HG02885 (cell line): ENCODE results near the gene MLYCD.
A peak's percentile ranks its signal among the peaks of the same experiment; 100 is the strongest.

Source experiments
- ATAC-seq: cut with Tn5 transposase; IDR thresholded peaks from one replicate; pipeline ENCODE4 v1.9.1; 2021; ENCODE audit warnings: mild to moderate bottlenecking; ENCODE audit not compliant: unreplicated experiment, poor library complexity

MLYCD gene

DNA sequence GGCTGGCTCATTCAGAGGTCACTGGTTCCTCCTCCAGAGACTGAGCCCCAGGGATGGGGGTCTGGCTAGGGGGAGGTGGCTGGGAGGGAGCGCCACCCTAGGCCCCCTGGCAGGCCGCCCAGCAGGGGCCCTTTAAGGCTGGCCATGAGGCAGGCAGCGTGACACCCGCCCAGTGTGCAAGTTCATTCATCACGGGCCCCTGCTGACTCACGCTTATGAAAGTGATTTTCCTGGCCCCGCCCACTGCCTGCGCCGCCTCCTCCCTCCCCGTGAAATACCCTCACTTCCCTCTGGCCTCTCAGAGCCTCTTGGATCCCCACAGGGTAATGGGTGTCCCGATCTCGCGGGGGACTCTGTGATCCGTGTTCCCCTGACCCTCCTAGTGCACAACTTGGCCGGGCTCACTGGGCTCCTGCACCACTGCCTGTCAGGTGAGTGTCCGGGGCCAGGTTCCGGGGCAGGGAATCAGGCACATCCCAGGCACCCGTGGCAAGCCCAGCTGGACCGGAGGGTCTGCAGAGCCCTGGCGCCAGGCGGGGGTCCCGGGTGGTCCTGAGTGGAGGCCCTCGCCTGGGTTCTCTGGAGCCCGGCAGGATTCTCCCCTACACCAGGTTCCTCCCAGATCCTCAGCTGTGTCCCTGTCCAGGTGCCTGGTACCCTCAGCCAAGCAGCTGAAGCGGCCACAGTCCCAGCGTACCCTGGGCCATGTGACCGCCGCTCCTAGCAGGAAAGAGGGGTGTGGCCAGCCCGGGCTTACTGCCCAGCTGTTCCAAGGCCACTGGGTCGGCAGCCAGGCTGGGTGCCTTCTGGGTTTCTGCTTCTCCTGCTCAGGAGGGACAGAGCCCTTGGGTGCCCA is 54.3 kb downstream of the MLYCD start, which contains the start of gene OSGIN1:
TSS of gene OSGIN1 (plus strand) at position 301 of the 856 bp plus-strand sequence. CDS start 4,432 bp downstream, outside the sequence.
- ATAC-seq = peak; percentile 78

DNA sequence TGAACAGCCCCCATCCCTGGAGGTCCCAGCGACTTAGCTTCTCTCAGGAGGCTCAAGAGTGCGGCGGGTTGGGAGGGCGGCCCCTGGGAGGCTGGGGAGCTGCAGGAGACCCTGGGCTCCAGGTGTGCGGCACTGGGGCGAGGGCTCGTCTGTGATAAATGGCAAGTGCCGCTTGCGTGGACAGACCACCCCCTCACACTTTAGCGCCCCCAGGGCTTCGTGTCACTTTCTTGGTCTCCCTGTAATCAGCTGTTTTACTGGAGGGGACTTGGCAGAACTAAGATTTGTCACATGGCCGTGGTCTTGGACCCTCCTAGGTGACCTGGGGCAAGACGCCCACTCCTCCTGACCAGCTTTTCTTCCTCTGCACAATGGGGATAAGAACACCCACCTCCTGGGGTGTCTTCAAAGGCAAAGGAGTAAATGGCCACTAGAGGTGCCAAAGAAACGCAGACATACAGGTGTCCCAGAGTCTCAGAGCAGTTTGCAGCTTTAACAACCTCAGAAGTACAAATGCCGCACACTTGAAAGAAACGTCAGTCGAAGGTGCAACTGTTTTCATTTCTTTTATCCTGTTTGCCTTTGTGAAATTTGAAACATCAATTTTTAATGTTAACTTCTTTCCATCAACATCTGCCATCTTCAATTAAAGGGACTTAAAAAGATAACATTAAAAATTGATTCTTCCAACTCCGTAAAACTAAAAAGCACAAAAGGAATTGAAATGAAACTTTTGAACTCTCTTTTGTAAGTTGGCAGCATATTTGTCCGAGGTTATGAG is 55.1 kb downstream of the MLYCD start:
- peak; percentile 43 for ATAC-seq

DNA sequence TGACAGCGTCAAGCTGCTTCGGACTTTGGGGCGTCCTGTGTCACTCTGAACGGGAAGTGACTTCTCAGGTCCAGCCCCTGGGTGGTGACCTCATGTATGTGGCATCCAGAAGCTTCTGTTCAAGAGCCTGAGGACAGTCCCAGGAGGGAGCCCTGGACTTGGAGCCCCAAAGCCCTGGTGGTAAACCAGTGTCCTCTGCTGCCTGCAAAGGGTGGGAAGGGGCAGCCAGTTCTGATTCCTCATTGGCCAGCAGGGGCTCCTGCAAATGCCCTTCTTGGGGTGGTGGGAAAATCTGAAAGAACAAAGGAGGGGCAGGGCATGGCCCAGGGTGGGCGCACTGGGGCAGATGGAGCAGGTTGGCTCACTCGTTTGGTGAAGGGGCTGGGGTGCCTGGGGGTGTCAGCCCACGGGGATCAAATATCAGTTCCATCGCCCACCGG is 55.7 kb downstream of the MLYCD start:
- ATAC-seq = no peak

DNA sequence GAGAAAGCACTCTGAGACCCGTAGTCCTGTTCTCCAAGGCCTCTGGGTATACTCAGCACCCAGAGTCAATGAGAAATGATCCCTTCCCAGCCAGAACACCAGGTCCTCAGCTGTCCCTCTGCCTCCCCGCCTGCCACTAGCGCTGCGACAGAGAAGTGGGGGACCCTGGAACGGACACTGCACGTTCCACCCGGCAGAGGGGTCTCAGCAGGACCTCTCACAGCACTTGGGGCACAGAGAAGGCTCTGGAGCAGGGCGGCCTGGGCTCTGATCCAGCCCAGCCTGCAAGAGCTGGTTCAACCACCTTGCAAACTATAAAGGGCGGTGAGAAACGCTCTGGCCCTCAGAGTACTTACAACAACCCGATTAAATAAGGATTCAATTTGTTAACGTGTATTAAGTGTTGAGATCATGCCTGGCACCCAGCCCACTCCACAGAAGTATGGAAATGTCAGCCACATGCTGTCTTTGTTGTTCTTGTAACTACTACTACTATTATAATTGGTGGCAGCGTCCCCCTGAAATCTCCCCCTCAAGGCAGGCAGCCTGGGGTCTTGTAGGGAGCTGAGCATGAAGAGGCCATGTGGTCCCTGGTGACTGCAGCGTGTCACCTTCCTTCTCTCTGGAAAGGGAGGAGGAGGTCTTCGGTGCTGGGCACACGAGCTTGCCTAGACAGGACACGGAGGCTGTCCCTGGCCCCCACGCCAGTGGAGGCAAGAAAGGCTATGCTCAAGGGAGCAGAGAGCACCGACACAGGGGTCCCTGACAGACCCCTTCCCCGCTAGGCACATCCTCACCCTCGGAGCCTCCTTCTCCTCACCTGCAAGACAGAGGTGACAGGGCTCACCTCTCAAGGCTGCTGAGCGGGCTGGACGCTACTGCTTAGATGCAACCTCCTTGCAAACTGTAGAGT is 56.6 kb downstream of the MLYCD start:
- ATAC-seq = no peak

DNA sequence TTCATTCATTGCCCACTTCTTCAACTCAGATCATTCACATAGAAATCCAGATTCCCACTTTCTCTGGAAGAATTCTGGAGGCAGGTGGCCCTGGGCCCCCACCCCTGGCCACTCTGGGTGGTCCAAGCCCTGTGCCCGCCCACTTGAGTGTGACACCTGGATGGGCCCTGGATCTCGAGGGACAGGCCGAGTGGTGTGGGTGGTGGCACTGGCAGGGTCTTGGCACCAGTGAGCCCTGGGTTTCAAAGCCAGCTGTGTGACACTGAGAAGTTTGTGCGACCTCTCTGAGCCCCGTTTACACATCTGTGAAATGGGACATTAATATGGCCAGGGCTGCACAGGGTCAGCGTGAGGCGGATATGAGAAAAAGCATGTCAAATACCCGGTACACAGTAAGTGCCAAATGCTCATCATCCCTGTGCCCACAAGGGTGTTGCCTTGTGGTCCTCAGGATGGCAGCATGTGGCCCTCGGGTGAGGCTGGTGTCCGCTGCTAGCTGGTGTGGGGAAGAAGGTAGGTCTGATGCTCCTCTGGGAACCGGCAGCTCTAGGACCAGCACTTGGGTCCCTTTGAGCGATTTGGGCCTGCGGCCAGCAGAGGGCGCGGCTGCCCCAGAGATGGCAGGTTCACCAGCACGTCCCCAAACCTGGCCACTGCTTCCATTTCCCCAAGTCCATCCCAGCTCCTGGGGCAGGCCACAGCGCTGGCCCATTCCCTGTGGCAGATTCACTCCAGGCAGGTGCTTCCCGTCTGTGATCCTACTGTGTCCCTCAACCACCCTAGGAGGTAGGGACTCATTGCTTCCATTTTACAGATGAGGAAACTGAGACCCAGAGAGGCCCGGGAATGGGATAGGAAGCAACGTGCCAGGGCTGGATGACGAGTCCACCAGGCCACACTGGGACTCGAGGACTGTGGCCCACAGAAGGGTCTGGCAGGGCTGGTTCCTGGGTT is 57.7 kb downstream of the MLYCD start:
- ATAC-seq = peak; percentile 48

DNA sequence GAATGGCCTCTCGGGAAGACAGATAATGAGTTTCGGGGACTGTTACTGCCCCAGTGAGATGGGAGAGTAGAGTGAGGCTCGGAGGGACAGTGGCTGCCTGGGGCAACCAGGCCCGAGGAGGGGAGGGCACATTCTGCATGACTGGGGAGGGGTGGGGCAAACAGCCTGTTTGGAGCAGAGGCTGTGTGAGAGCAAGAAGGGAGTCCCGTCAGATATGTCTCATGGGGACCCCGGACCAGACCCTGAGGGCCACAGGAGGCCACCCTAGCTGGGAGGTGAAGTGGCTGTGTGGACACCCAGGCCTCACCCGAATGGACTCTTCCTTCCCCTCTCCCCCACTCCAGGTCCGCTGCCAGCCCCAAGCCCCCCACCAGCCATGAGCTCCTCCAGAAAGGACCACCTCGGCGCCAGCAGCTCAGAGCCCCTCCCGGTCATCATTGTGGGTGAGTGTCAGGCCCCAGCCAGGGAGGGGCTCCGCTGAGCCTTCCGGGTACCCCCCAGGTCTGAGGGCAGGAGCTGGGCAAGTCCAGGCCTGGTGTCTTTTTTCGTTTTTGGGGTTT is 58.5 kb downstream of the MLYCD start:
- no peak for ATAC-seq

DNA sequence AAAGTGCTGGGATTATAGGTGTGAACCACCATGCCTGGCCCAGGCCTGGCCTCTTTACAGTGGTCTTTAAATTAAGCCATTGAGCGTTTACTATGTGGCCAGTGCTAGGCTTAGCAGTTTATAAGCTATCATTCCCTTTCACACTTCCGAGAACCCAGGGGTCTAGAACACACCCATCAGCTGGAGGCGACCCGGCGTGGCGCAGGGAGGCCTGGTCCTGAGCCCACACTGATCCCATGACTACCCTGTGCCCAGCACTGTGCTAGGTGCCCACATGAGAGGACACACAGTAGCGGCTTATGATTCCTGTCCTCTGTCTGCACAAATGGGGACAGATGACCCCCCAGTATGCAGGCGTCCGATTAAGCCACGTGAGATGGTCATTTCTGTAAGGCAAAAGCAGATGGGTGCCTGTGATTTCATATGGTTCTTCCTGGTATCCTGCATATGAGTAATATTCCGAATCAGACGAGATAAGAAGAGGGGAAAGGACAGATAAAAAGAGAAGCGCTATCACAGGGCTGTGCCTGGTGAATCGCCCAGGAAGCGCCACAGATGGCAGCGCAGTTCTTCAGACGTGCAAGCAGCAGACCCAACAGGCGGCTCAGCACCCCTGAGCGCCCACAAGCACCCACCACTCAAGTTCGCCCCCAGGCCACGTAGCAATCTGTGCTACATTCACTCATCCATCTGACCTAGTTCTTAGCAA is 59.4 kb downstream of the MLYCD start:
- no peak for ATAC-seq

DNA sequence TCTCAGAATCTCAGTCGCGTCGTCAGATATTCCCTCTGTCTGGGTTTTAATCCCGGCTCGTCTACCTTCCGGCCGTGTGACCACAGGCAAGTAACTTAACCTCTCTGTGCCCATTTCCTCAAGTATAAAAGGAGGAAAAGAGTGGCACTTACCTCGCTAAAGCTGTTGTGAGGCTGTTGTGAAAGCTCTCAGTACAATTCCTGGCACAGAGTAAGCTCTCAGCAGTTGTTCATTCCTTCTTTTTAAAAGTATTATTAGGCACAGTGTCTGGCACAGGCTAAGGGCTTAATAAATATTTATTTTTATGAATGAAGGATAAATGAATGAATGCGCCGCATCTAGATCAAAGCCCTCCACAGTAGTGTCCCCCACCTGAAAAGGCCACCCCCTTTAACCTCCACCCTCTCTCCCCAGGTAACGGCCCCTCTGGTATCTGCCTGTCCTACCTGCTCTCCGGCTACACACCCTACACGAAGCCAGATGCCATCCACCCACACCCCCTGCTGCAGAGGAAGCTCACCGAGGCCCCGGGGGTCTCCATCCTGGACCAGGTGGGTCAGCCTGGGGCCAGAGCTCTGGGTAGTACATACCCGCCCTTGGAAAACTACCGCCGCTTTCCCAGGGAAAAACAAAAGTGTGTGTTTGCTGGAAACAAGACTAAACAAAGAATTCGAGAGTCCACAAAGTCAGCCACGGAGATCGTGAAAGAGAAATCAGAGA is 60.1 kb downstream of the MLYCD start:
- no peak for ATAC-seq

DNA sequence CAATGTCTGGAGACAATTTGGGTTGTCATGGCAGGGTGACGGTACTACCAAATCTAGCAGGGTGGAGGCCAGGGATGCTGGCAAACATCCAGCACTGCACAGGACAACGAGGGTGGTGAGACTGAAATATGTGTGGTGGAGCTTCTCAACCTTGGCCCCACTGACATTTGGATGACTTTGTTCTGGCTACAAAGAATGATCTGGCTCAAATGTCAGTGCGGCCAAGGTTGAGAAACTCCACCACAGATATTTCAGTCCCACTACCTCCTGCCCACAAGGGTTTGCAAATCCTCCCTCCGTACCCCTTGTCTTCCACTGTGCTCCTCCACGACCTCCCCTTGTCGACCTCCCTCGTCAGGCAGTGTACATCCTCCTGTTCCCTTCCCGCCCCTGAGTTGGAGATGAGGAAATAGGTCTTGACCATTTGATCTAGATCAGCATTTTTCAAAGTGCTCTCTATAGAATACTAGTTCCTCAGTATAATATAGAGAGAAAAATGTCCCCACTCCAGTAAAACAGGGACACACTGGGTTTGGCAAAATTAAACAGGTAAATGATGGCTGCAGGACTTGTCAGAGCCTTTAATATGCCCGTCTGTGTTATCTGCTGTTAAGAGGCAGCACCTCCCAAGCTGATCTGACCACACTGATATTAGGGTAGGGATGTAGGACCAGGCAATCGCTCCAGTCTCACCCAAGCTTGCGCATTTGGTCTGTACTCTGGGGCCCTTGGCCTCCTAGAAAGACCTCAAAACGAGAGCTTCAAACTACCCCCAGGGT is 60.9 kb downstream of the MLYCD start:
- ATAC-seq = no peak

DNA sequence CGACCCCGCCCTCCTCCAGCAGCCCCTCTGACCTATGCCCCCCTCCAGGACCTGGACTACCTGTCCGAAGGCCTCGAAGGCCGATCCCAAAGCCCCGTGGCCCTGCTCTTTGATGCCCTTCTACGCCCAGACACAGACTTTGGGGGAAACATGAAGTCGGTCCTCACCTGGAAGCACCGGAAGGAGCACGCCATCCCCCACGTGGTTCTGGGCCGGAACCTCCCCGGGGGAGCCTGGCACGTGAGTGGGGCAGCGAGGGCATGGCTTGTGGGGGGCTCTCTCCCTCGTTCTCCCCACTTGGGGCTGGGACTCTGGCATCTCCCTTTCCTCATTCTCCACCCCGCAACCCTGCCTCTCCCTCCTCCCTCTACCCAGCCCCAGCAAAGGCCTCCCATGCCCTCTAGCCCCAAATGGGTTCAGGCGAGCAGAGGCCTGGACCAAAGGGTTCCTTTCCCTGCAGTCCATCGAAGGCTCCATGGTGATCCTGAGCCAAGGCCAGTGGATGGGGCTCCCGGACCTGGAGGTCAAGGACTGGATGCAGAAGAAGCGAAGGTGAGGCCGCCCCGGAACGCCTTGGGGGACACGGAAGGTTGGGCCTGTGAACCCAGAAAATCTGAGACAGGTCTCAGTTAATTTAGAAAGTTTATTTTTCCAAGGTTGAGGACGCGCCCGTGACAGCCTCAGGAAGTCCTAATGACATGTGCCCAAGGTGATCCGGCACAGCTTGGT is 61.8 kb downstream of the MLYCD start:
- ATAC-seq = no peak

DNA sequence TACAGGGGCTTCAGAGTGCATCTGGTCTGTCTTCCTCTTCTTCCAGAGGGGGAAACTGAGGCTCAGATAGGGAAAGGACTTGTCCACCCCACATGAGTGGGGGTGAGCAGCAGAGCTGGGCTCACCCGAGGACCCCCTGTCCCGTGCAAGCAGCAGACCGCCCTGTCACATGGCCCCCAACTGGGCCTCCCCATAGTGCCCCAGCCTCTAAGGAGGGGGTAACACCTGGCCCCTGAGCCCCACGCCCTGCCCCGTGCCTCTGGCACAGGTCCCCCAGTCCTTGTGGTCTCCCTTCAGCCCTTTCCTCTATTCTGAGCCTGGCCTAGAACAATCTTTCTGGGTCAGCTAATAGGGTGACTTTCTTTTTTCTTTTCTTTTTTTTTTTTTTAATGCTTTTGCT is 62.7 kb downstream of the MLYCD start:
- no peak for ATAC-seq

DNA sequence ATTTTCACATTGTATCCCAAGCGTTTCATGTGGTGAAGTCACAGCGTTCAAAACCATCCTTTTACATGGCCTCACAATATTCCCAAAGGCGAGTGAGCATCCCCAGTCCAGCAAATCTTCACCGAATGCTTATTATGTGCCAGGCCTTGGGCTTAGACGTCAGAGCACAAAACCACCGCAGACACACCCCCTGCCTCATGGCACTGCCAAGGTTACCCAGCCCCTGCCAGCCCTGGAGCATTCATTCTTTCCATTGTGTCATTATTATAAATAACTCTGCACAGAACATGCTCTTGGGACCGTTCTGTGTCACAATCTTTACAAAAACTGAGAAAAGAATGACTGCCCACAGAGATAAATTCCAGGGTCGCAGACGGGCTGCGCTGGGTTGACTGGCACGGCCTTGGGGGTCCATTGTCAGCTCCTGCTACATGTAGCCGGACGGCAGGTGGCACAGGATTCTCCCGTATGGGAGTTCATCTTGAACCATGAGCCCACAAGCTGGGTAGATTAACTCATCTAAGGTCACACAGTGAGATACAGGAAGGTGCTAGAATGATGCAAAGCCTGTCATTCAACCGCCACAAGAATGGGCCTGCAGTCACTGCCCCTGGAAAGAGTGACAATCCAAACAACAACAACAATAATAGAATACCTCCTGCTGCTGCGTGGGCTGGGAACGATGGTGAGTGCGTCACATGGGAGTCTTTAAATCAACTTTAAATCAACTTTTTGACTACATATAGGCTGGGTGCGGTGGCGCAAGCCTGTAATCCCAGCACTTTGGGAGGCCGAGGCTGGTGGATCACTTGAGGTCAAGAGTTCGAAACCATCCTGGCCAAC is 64.6 kb downstream of the MLYCD start:
- no peak for ATAC-seq

DNA sequence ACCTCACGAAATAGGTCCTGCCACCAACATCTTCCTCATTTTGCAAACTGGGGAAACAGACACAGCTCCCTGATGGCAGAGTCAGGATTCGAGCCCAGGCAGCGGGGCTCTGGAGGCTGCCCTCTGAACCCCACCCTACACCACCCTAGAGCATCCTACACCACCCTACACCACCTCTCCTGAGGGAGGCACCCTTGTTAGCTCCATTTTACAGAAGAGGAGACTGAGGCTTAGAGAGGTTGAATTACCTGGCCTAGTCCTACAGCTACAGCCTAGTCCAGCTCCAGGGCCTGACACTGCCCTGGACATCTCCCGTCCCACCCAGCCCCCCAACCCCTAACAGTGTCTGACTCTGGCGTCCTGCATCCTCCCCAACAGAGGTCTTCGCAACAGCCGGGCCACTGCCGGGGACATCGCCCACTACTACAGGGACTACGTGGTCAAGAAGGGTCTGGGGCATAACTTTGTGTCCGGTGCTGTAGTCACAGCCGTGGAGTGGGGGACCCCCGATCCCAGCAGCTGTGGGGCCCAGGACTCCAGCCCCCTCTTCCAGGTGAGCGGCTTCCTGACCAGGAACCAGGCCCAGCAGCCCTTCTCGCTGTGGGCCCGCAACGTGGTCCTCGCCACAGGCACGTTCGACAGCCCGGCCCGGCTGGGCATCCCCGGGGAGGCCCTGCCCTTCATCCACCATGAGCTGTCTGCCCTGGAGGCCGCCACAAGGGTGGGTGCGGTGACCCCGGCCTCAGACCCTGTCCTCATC is 65.9 kb downstream of the MLYCD start:
- ATAC-seq = no peak

DNA sequence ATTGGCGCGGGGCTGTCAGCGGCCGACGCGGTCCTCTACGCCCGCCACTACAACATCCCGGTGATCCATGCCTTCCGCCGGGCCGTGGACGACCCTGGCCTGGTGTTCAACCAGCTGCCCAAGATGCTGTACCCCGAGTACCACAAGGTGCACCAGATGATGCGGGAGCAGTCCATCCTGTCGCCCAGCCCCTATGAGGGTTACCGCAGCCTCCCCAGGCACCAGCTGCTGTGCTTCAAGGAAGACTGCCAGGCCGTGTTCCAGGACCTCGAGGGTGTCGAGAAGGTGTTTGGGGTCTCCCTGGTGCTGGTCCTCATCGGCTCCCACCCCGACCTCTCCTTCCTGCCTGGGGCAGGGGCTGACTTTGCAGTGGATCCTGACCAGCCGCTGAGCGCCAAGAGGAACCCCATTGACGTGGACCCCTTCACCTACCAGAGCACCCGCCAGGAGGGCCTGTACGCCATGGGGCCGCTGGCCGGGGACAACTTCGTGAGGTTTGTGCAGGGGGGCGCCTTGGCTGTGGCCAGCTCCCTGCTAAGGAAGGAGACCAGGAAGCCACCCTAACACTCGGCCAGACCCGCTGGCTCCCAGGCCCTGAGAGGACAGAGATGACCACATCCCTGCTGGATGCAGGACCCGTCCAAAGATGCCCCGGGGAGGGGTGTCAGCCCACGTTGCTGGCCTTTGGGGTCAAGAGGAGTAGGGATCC is 66.7 kb downstream of the MLYCD start:
- no peak for ATAC-seq
